Gastrocnemius medialis (tissue), 4 donors: ENCODE data around the gene KIRREL3.

Experiments
- CTCF ChIP-seq, 5 experiments: fragments of 450-650 bp in 3 of 5; fragments of 200-600 bp in 2 of 5; sonication (generic) in 2 of 5; IDR thresholded peaks in 4 of 5; conservative IDR thresholded peaks in 1 of 5; 1 replicate in 4 of 5; 2 replicates in 1 of 5; pipeline ENCODE4 v1.5.1; 2016 to 2019; ENCODE audit warnings: antibody characterized with exemption in 5 of 5, mild to moderate bottlenecking in 3 of 5, moderate library complexity in 3 of 5
- POLR2A ChIP-seq, 2 donors: fragments of 450-650 bp; IDR thresholded peaks; one replicate each; pipeline ENCODE4 v1.6.1; 2017; ENCODE audit warnings: antibody characterized with exemption in 2 of 2, mild to moderate bottlenecking in 2 of 2, moderate library complexity in 2 of 2

GRCh38 chr11:126756855-126757254 lies 243.7 kb downstream of the KIRREL3 start:
- TF ChIP-seq POLR2A (IDR thresholded peaks at IDR 0.05) (no peak), CTCF (IDR thresholded peaks at IDR 0.05 in 4 of 5, conservative IDR thresholded peaks at IDR 0.05 in 1 of 5) (no peak)
